ENCODE measurements around the gene PTK7. TPM values are rescaled to one million over a fixed set of nuclear protein-coding genes. Genes with fewer than 3 reads are reported as not detected.

The PTK7 gene
- total RNA-seq, 6 donors from 2014 or later: 68.6 to 180 (median 89.4) TPM

GRCh38 chr6:43175676-43176422 is 99.7 kb downstream of the PTK7 start:
- WGBS, 2 donors: 83 to 95% methylated on average over 8 to 11 of the region's 11 CpGs
- Histone ChIP-seq H3K9me3 (no peaks in the 10 kb centered on the region), H3K4me1 (peaks cover 28 to 42% (median 32%) of the 10 kb centered on the region in 4 donors), H3K36me3 (peaks cover 19 to 54% (median 36%) of the 10 kb centered on the region in 4 donors), H3K27me3 (no peaks in the 10 kb centered on the region), H3K27ac (peak overlapping the region; percentile 95 to 100 (median 96)), H3K4me3 (no peak overlapping the region)
- ATAC-seq (ENCODE audit: low FRiP score in 2 of 2) (no peak), DNase-seq (no peak)
- no peak for TF ChIP-seq POLR2AphosphoS5 (IDR thresholded peaks at IDR 0.05)

GRCh38 chr6:43176423-43176786 is 100.3 kb downstream of the PTK7 start:
- Histone ChIP-seq H3K4me1 (peaks cover 31 to 47% (median 33%) of the 10 kb centered on the region in 4 donors), H3K4me3 (no peak overlapping the region), H3K36me3 (peaks cover 19 to 54% (median 36%) of the 10 kb centered on the region in 4 donors), H3K27me3 (no peaks in the 10 kb centered on the region), H3K9me3 (no peaks in the 10 kb centered on the region), H3K27ac (peak overlapping the region; percentile 95 to 100 (median 96))
- 98% methylated on average over 6 of the region's 6 CpGs; no CpG with 5 or more reads in 1 of the 2 donors for WGBS, 2 donors
- no peak for ATAC-seq (ENCODE audit: low FRiP score in 2 of 2)
- TF ChIP-seq CTCF (IDR thresholded peaks at IDR 0.05): no peak
- no peak for TF ChIP-seq POLR2A (IDR thresholded peaks at IDR 0.05)
- TF ChIP-seq EP300 (IDR thresholded peaks at IDR 0.05): no peak
- TF ChIP-seq POLR2AphosphoS5 (IDR thresholded peaks at IDR 0.05): no peak
- DNase-seq: no peak

- Histone ChIP-seq H3K36me3 (peaks cover 19 to 54% (median 36%) of the 10 kb centered on the region in 4 donors), H3K27ac (no peak overlapping the region), H3K9me3 (no peaks in the 10 kb centered on the region), H3K4me3 (no peak overlapping the region), H3K4me1 (peaks cover 35 to 52% (median 37%) of the 10 kb centered on the region in 4 donors), H3K27me3 (no peaks in the 10 kb centered on the region)
- WGBS, 2 donors: 90% methylated on average over 12 of the region's 12 CpGs
- TF ChIP-seq POLR2A (IDR thresholded peaks at IDR 0.05): no peak
- no peak for TF ChIP-seq EP300 (IDR thresholded peaks at IDR 0.05)
- no peak for TF ChIP-seq POLR2AphosphoS5 (IDR thresholded peaks at IDR 0.05)
- TF ChIP-seq CTCF (IDR thresholded peaks at IDR 0.05): no peak
- ATAC-seq (ENCODE audit: low FRiP score in 2 of 2) (no peak), DNase-seq (no peak)
Measured at GRCh38 chr6:43178150-43178549, 102.0 kb downstream of the PTK7 start.

GRCh38 chr6:43178951-43179830 is 103.1 kb downstream of the PTK7 start:
- no peak for ATAC-seq (ENCODE audit: low FRiP score in 2 of 2)
- TF ChIP-seq POLR2AphosphoS5 (IDR thresholded peaks at IDR 0.05) (no peak), EP300 (IDR thresholded peaks at IDR 0.05) (no peak), POLR2A (IDR thresholded peaks at IDR 0.05) (no peak), CTCF (IDR thresholded peaks at IDR 0.05) (no peak)
- Histone ChIP-seq H3K36me3 (peaks cover 19 to 54% (median 36%) of the 10 kb centered on the region in 4 donors), H3K4me1 (peaks cover 29 to 51% (median 34%) of the 10 kb centered on the region in 4 donors), H3K9me3 (no peaks in the 10 kb centered on the region), H3K4me3 (no peak overlapping the region), H3K27me3 (no peaks in the 10 kb centered on the region), H3K27ac (no peak overlapping the region)
- no peak for DNase-seq
- 94 to 95% methylated on average over 19 to 20 of the region's 20 CpGs for WGBS, 2 donors

GRCh38 chr6:43180058-43180457 is 103.9 kb downstream of the PTK7 start:
- Histone ChIP-seq H3K4me3 (no peak overlapping the region), H3K9me3 (no peaks in the 10 kb centered on the region), H3K27ac (no peak overlapping the region), H3K27me3 (no peaks in the 10 kb centered on the region), H3K4me1 (peaks cover 26 to 44% (median 29%) of the 10 kb centered on the region in 4 donors), H3K36me3 (peaks cover 19 to 59% (median 36%) of the 10 kb centered on the region in 4 donors)
- ATAC-seq (ENCODE audit: low FRiP score in 2 of 2) (no peak), DNase-seq (no peak)
- TF ChIP-seq CTCF (IDR thresholded peaks at IDR 0.05) (no peak), EP300 (IDR thresholded peaks at IDR 0.05) (no peak), POLR2AphosphoS5 (IDR thresholded peaks at IDR 0.05) (no peak), POLR2A (IDR thresholded peaks at IDR 0.05) (no peak)
- WGBS, 2 donors: 84 to 88% methylated on average over 7 of the region's 7 CpGs
